Mucosa of descending colon (tissue), 3 donors: ENCODE data around the gene CATSPER3. TPM values are rescaled to one million over a fixed set of nuclear protein-coding genes. Genes with fewer than 3 reads are reported as not detected.

Experiments used
- ATAC-seq: fragments of 200-7000 bp; cut with Tn5 transposase; one replicate; pipeline ENCODE4 v1.9.1; 2020; ENCODE audit warnings: mild to moderate bottlenecking, moderate library complexity
- DNase-seq, 3 donors: peaks; one replicate each; pipeline ENCODE4 v3.0.0-alpha.2; 2020
- H3K36me3 ChIP-seq: fragments of 200-600 bp; one replicate; pipeline ENCODE4 v1.8.0; 2021; ENCODE audit warnings: low read depth, mild to moderate bottlenecking
- H3K4me1 ChIP-seq: fragments of 200-600 bp; one replicate; pipeline ENCODE4 v1.8.0; 2021; ENCODE audit warnings: low read depth, mild to moderate bottlenecking
- H3K4me3 ChIP-seq: fragments of 200-600 bp; one replicate; pipeline ENCODE4 v1.8.0; 2021; ENCODE audit warnings: mild to moderate bottlenecking
- H3K9me3 ChIP-seq: fragments of 200-600 bp; one replicate; pipeline ENCODE4 v1.8.0; 2021; ENCODE audit warnings: mild to moderate bottlenecking
- CTCF ChIP-seq: fragments of 200-600 bp; IDR thresholded peaks from one replicate; pipeline ENCODE4 v1.8.0; 2022; ENCODE audit warnings: antibody characterized with exemption, mild to moderate bottlenecking
- intact Hi-C, 2 donors: fragments of 100-400 bp; cut with DNase I in 1 of 2; cut with micrococcal nuclease in 1 of 2; formaldehyde crosslinking; loops; one replicate each; pipeline versions ENCODE4 v1.11.0 to v1.11.1; 2022; cut with DNase I, micrococcal nuclease
- total RNA-seq, 3 donors: library from RNA; stranded (reverse); fragmentation: NEBNext Ultra II Directional in 2 of 3; extraction: Animal tissue kit (Norgen Biotek cat#: 25700) in 2 of 3; gene quantifications; one replicate each; pipeline versions ENCODE4 v1.2.1 to v1.2.4, GENCODE V29; 2021 to 2023
- donor health status: DM: no; HTN: no; CAD: no; lungs with moderate emphysema.
- donor health status: DM: no; HTN: no; CAD: no.
- donor health status: DM: no; HTN: yes; CAD: no.

CATSPER3 gene
- total RNA-seq, 3 donors from 2014 or later, result 1.3 to 1.5 (median 1.3) TPM

- Histone ChIP-seq H3K9me3 (no peaks in the 10 kb centered on the region), H3K36me3 (no peaks in the 10 kb centered on the region), H3K4me1 (peaks cover 28% of the 10 kb centered on the region), H3K4me3 (no peak overlapping the region)
- DNase-seq (peak; percentile 66 to 80 (median 75)), ATAC-seq (peak; percentile 69)
- intact Hi-C loops, result no loop called here
- TF ChIP-seq CTCF, result no peak
Observed at GRCh38 chr5:135034236-135034962, 66.7 kb downstream of the CATSPER3 start.

- ATAC-seq, result no peak
- no peak for DNase-seq
- Histone ChIP-seq H3K36me3 (no peaks in the 10 kb centered on the region), H3K4me3 (no peak overlapping the region), H3K9me3 (no peaks in the 10 kb centered on the region), H3K4me1 (peaks cover 33% of the 10 kb centered on the region)
- no peak for TF ChIP-seq CTCF
- intact Hi-C loops, result no loop called here
Observed at GRCh38 chr5:135034963-135035677, 67.4 kb downstream of the CATSPER3 start.

GRCh38 chr5:135035678-135036030 lies 67.9 kb downstream of the CATSPER3 start:
- ATAC-seq (no peak), DNase-seq (no peak)
- no peak for TF ChIP-seq CTCF
- H3K36me3 ChIP-seq, result no peaks in the 10 kb centered on the region
- H3K9me3 ChIP-seq, result no peaks in the 10 kb centered on the region
- no peak overlapping the region for H3K4me3 ChIP-seq
- intact Hi-C loops, result no loop called here
- H3K4me1 ChIP-seq, result peaks cover 33% of the 10 kb centered on the region

- TF ChIP-seq CTCF, result no peak
- intact Hi-C loops, result no loop called here
- Histone ChIP-seq H3K36me3 (no peaks in the 10 kb centered on the region), H3K4me3 (no peak overlapping the region), H3K9me3 (no peaks in the 10 kb centered on the region), H3K4me1 (peaks cover 29% of the 10 kb centered on the region)
- ATAC-seq (no peak), DNase-seq (no peak)
Observed at GRCh38 chr5:135036405-135036804, 68.7 kb downstream of the CATSPER3 start.

GRCh38 chr5:135037519-135038204 lies 70.0 kb downstream of the CATSPER3 start:
- intact Hi-C loops, result no loop called here
- H3K4me1 ChIP-seq, result peaks cover 27% of the 10 kb centered on the region
- DNase-seq, result no peak
- no peak for ATAC-seq
- no peaks in the 10 kb centered on the region for H3K9me3 ChIP-seq
- H3K4me3 ChIP-seq, result no peak overlapping the region
- no peak for TF ChIP-seq CTCF
- H3K36me3 ChIP-seq, result no peaks in the 10 kb centered on the region
